HG03469 (cell line): ENCODE data around the gene SMARCC2.

ENCODE experiments used
- ATAC-seq: cut with Tn5 transposase; IDR thresholded peaks from one replicate; pipeline ENCODE4 v1.9.1; 2021; ENCODE audit warnings: mild to moderate bottlenecking, moderate library complexity, moderate number of reproducible peaks; ENCODE audit not compliant: unreplicated experiment

SMARCC2 gene

GRCh38 chr12:56189099-56189917, at the start of gene SMARCC2:
Gene SMARCC2 (minus strand): TSS chr12:56189483. CDS start chr12:56189461, 22 bp downstream.
- no peak for ATAC-seq

- ATAC-seq = no peak
Observed at GRCh38 chr12:56237552-56237951, 48.3 kb upstream of the SMARCC2 start.

GRCh38 chr12:56236985-56237384, 47.7 kb upstream of the SMARCC2 start:
- ATAC-seq = no peak

- ATAC-seq = no peak
Observed at GRCh38 chr12:56236091-56236490, 46.8 kb upstream of the SMARCC2 start.

GRCh38 chr12:56234746-56235436, 45.6 kb upstream of the SMARCC2 start:
- ATAC-seq = no peak

- ATAC-seq = no peak
Observed at GRCh38 chr12:56231184-56231582, 41.9 kb upstream of the SMARCC2 start.

GRCh38 chr12:56230432-56231183, 41.3 kb upstream of the SMARCC2 start:
- ATAC-seq = no peak

GRCh38 chr12:56229916-56230431, 40.7 kb upstream of the SMARCC2 start, which contains the start of gene SLC39A5:
Gene SLC39A5 (plus strand): TSS chr12:56230051. CDS start chr12:56231275, 1,224 bp downstream.
- ATAC-seq = no peak

- ATAC-seq = no peak
Observed at GRCh38 chr12:56229082-56229481, 39.8 kb upstream of the SMARCC2 start.

GRCh38 chr12:56224954-56225353, 35.7 kb upstream of the SMARCC2 start:
- ATAC-seq = no peak

- ATAC-seq = peak; percentile 60
Observed at GRCh38 chr12:56224102-56224701, 34.9 kb upstream of the SMARCC2 start, which contains the start of gene NABP2. Gene NABP2 (plus strand): TSS chr12:56224342. CDS start chr12:56224857, 515 bp downstream.

- no peak for ATAC-seq
Observed at GRCh38 chr12:56223571-56224101, 34.4 kb upstream of the SMARCC2 start.

GRCh38 chr12:56222531-56222895, 33.2 kb upstream of the SMARCC2 start:
- ATAC-seq = no peak

GRCh38 chr12:56221757-56222530, 32.7 kb upstream of the SMARCC2 start, which contains the start of gene RNF41:
Gene RNF41 (minus strand): TSS chr12:56221922. CDS start chr12:56214047, 7,875 bp downstream.
- ATAC-seq = peak; percentile 62

GRCh38 chr12:56221232-56221756, 32.0 kb upstream of the SMARCC2 start:
- ATAC-seq = peak; percentile 1

- ATAC-seq = no peak
Observed at GRCh38 chr12:56220611-56221231, 31.4 kb upstream of the SMARCC2 start.

GRCh38 chr12:56219840-56220239, 30.6 kb upstream of the SMARCC2 start:
- no peak for ATAC-seq

GRCh38 chr12:56216461-56216860, 27.2 kb upstream of the SMARCC2 start:
- ATAC-seq = no peak

- ATAC-seq = no peak
Observed at GRCh38 chr12:56213878-56214277, 24.6 kb upstream of the SMARCC2 start.
